Hepatocyte (in vitro differentiated cells): ENCODE measurements around the gene SLC22A23. TPM values are rescaled to one million over a fixed set of nuclear protein-coding genes. Genes with fewer than 3 reads are reported as not detected.

Source experiments
- DNase-seq: peaks from one replicate; pipeline ENCODE4 v3.0.0-alpha.2; 2016; ENCODE audit warnings: low spot score
- H2AFZ ChIP-seq: fragments of 200-600 bp; sonication (generic); 2 replicates; pipeline ENCODE4 v1.6.0; 2016; ENCODE audit warnings: antibody characterized with exemption, mild to moderate bottlenecking
- H3K27ac ChIP-seq: fragments of 200-600 bp; sonication (generic); 2 replicates; pipeline ENCODE4 v1.5.1; 2016; ENCODE audit warnings: mild to moderate bottlenecking
- H3K27me3 ChIP-seq: fragments of 200-600 bp; sonication (generic); 2 replicates; pipeline ENCODE4 v1.6.1; 2016
- H3K36me3 ChIP-seq: fragments of 200-600 bp; sonication (generic); replicated peaks from 2 replicates; pipeline ENCODE4 v1.5.1; 2016; ENCODE audit warnings: low read depth; ENCODE audit not compliant: insufficient read depth
- H3K4me1 ChIP-seq: fragments of 200-600 bp; sonication (generic); 2 replicates; pipeline ENCODE4 v1.5.1; 2016; ENCODE audit warnings: mild to moderate bottlenecking, moderate library complexity; ENCODE audit not compliant: insufficient read depth
- H3K4me2 ChIP-seq: fragments of 200-600 bp; sonication (generic); 2 replicates; pipeline ENCODE4 v1.6.0; 2016
- H3K4me3 ChIP-seq: fragments of 200-600 bp; sonication (generic); 2 replicates; pipeline ENCODE4 v1.5.1; 2016; ENCODE audit warnings: mild to moderate bottlenecking
- H3K79me2 ChIP-seq: fragments of 200-600 bp; sonication (generic); 2 replicates; pipeline ENCODE4 v1.6.0; 2017; ENCODE audit warnings: mild to moderate bottlenecking
- H3K9me2 ChIP-seq: fragments of 200-600 bp; sonication (generic); replicated peaks from 2 replicates; pipeline ENCODE4 v1.6.0; 2017; ENCODE audit warnings: mild to moderate bottlenecking; ENCODE audit not compliant: insufficient read depth
- H3K9me3 ChIP-seq: fragments of 200-600 bp; sonication (generic); 2 replicates; pipeline ENCODE4 v1.5.1; 2016; ENCODE audit warnings: low read depth, mild to moderate bottlenecking
- H4K20me1 ChIP-seq: fragments of 200-600 bp; sonication (generic); 2 replicates; pipeline ENCODE4 v1.6.0; 2016; ENCODE audit warnings: mild to moderate bottlenecking; ENCODE audit not compliant: insufficient read depth, poor library complexity, severe bottlenecking
- EZH2 ChIP-seq: fragments of 200-600 bp; sonication (generic); IDR thresholded peaks from 2 replicates; pipeline ENCODE4 v1.6.1; 2016; ENCODE audit warnings: antibody characterized with exemption, mild to moderate bottlenecking, borderline replicate concordance
- EZH2phosphoT487 ChIP-seq: fragments of 200-600 bp; sonication (generic); IDR thresholded peaks from one replicate; pipeline ENCODE4 v1.6.1; 2018; ENCODE audit warnings: antibody characterized with exemption, mild to moderate bottlenecking, low read depth, moderate library complexity; ENCODE audit not compliant: unreplicated experiment, severe bottlenecking
- WGBS: methylation state at CpG from one replicate; pipeline ENCODE4 v1.1.6; 2016; ENCODE audit warnings: low lambda C conversion rate; ENCODE audit errors: missing lambda C conversion rate; 5-methylcytosine and 5-hydroxymethylcytosine counted together
- polyA plus RNA-seq: library from polyadenylated mRNA; unstranded; fragments of >200 nt; fragmentation: Nextera tagmentation; extraction: Ambion mirVana; gene quantifications from 2 replicates; pipeline ENCODE4 v1.2.1, GENCODE V29; 2016
- total RNA-seq: library from RNA; depleted of rRNA; stranded (reverse); fragments of >200 nt; gene quantifications from 2 replicates; pipeline ENCODE4 v1.2.3, GENCODE V29; 2014
- TF ChIP-seq, protein P1 (sequence below): fragments of 200-600 bp; sonication (generic); IDR thresholded peaks from 2 replicates; pipeline ENCODE4 v1.5.1; 2016; ENCODE audit warnings: antibody characterized with exemption, mild to moderate bottlenecking; ENCODE audit not compliant: poor library complexity

The SLC22A23 gene
- total and polyA plus RNA-seq, 2 experiments from 2014 or later = 14.3 to 14.8 TPM

- Histone ChIP-seq H3K4me3 (no peak overlapping the region), H3K27ac (no peak overlapping the region), H3K4me2 (no peak overlapping the region), H3K9me2 (no peaks in the 10 kb centered on the region), H3K36me3 (no peaks in the 10 kb centered on the region), H3K4me1 (no peaks in the 10 kb centered on the region), H3K9me3 (no peaks in the 10 kb centered on the region), H4K20me1 (no peaks in the 10 kb centered on the region), H2AFZ (no peak overlapping the region), H3K79me2 (no peaks in the 10 kb centered on the region), H3K27me3 (no peaks in the 10 kb centered on the region)
- WGBS = 97% methylated on average over 8 of the region's 8 CpGs
- TF ChIP-seq EZH2phosphoT487 = no peak
- no peak for TF ChIP-seq EZH2
- TF ChIP-seq, protein P1, sequence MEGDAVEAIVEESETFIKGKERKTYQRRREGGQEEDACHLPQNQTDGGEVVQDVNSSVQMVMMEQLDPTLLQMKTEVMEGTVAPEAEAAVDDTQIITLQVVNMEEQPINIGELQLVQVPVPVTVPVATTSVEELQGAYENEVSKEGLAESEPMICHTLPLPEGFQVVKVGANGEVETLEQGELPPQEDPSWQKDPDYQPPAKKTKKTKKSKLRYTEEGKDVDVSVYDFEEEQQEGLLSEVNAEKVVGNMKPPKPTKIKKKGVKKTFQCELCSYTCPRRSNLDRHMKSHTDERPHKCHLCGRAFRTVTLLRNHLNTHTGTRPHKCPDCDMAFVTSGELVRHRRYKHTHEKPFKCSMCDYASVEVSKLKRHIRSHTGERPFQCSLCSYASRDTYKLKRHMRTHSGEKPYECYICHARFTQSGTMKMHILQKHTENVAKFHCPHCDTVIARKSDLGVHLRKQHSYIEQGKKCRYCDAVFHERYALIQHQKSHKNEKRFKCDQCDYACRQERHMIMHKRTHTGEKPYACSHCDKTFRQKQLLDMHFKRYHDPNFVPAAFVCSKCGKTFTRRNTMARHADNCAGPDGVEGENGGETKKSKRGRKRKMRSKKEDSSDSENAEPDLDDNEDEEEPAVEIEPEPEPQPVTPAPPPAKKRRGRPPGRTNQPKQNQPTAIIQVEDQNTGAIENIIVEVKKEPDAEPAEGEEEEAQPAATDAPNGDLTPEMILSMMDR = no peak
- DNase-seq = no peak
These were observed 155.3 kb downstream of the SLC22A23 start for GRCh38 chr6:3301506-3301905.

DNA sequence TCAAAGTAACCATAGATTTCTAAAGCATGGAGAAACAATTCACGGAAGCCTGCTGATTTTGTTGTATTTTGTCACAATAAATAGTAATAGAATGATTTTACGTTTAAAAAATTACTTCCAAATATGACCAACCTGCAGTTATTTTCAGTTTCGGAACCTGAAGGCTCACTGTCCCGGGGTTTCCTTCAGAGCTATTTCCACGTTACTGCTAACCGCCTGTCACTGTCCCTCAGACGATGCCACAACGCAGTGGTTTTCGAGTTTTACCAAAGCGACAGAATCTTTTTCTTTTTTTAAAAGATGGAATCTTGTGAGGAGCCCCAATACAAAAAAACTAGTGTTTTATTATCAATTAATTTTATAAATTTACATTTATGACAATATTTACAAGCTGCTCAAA lies 157.6 kb downstream of the SLC22A23 start:
- H3K27ac ChIP-seq = no peak overlapping the region
- 97% methylated on average over 10 of the region's 10 CpGs for WGBS
- DNase-seq = no peak

GRCh38 chr6:3297909-3298308 lies 158.9 kb downstream of the SLC22A23 start:
- no peak for DNase-seq
- H3K9me2 ChIP-seq = no peaks in the 10 kb centered on the region
- H3K4me1 ChIP-seq = no peaks in the 10 kb centered on the region
- H3K27ac ChIP-seq = no peak overlapping the region
- H3K4me3 ChIP-seq = no peak overlapping the region
- 91% methylated on average over 11 of the region's 11 CpGs for WGBS
- TF ChIP-seq, protein P1 = no peak
- no peak for TF ChIP-seq EZH2
- TF ChIP-seq EZH2phosphoT487 = no peak
- no peak overlapping the region for H3K4me2 ChIP-seq
- no peaks in the 10 kb centered on the region for H3K27me3 ChIP-seq
- H4K20me1 ChIP-seq = no peaks in the 10 kb centered on the region
- no peaks in the 10 kb centered on the region for H3K9me3 ChIP-seq
- no peaks in the 10 kb centered on the region for H3K79me2 ChIP-seq
- H3K36me3 ChIP-seq = no peaks in the 10 kb centered on the region
- H2AFZ ChIP-seq = no peak overlapping the region

More for the DNA sequence above, 157.6 kb downstream of the SLC22A23 start:
- Histone ChIP-seq H3K27me3 (no peaks in the 10 kb centered on the region), H3K4me2 (no peak overlapping the region), H2AFZ (no peak overlapping the region), H3K4me1 (no peaks in the 10 kb centered on the region), H3K4me3 (no peak overlapping the region), H3K79me2 (no peaks in the 10 kb centered on the region), H3K9me2 (no peaks in the 10 kb centered on the region), H3K36me3 (no peaks in the 10 kb centered on the region), H4K20me1 (no peaks in the 10 kb centered on the region), H3K9me3 (no peaks in the 10 kb centered on the region)
- no peak for TF ChIP-seq EZH2phosphoT487

GRCh38 chr6:3297006-3297405 lies 159.8 kb downstream of the SLC22A23 start:
- Histone ChIP-seq H3K79me2 (no peaks in the 10 kb centered on the region), H3K27ac (no peak overlapping the region), H2AFZ (no peak overlapping the region), H4K20me1 (no peaks in the 10 kb centered on the region), H3K4me1 (no peaks in the 10 kb centered on the region), H3K9me2 (no peaks in the 10 kb centered on the region), H3K4me2 (no peak overlapping the region), H3K4me3 (no peak overlapping the region), H3K36me3 (no peaks in the 10 kb centered on the region), H3K9me3 (no peaks in the 10 kb centered on the region), H3K27me3 (no peaks in the 10 kb centered on the region)
- TF ChIP-seq, protein P1 = no peak
- TF ChIP-seq EZH2phosphoT487 = no peak
- no peak for TF ChIP-seq EZH2
- DNase-seq = no peak
- WGBS = 74% methylated on average over 9 of the region's 9 CpGs
